RWPE1 (cell line): ENCODE results near the gene CYP24A1.

Experiments
- CTCF ChIA-PET: fragments of 350-600 bp; sonication (Branson Sonifier 250); formaldehyde crosslinking; extraction: SDS; loops from one replicate; lab custom pipeline; 2021; lab: Yijun Ruan, JAX
- POLR2A ChIA-PET: fragments of 400-600 bp; formaldehyde crosslinking; extraction: SDS; loops from one replicate; lab custom pipeline; 2020; ENCODE audit warnings: antibody characterized with exemption; ENCODE audit not compliant: low non-redundant PET; lab: Yijun Ruan, JAX
- DNase-seq: peaks from one replicate; pipeline ENCODE4 v3.0.0; 2012; ENCODE audit warnings: low spot score
- H3K27ac ChIP-seq: fragments of 450-650 bp; 2 replicates; pipeline ENCODE4 v1.5.1; 2017
- CTCF ChIP-seq: fragments of 450-650 bp; conservative IDR thresholded peaks from 2 replicates; pipeline ENCODE4 v1.5.1; 2017; ENCODE audit warnings: low read depth, mild to moderate bottlenecking

The CYP24A1 gene

GRCh38 chr20:54138427-54138826 lies 35.4 kb downstream of the CYP24A1 start:
- no peak for DNase-seq
- H3K27ac ChIP-seq = no peak overlapping the region
- no peak for TF ChIP-seq CTCF
- ChIA-PET CTCF (interaction anchor here (0.6 to 0.7 kb wide), 2 partner anchors 62 to 357 kb away, joined by 3 to 4 read pairs; no protein-coding TSS in a partner anchor), POLR2A (interaction anchor here (0.7 kb wide), 1 partner anchor 13 kb away, joined by 3 read pairs; no protein-coding TSS in a partner anchor)

GRCh38 chr20:54137115-54137514 lies 36.7 kb downstream of the CYP24A1 start:
- POLR2A ChIA-PET = no interaction called here
- no peak for DNase-seq
- TF ChIP-seq CTCF = no peak
- no peak overlapping the region for H3K27ac ChIP-seq
- CTCF ChIA-PET = interaction anchor here (0.6 to 0.7 kb wide), 2 partner anchors 27 to 42 kb away, joined by 3 read pairs; no protein-coding TSS in a partner anchor

GRCh38 chr20:54134445-54135220 lies 39.2 kb downstream of the CYP24A1 start:
- DNase-seq = peak; percentile 63
- TF ChIP-seq CTCF = no peak
- ChIA-PET POLR2A (no interaction called here), CTCF (interaction anchor here (0.5 to 1.1 kb wide), 2 partner anchors 34 to 37 kb away, joined by 3 to 4 read pairs; no protein-coding TSS in a partner anchor)
- no peak overlapping the region for H3K27ac ChIP-seq

GRCh38 chr20:54133434-54134427 lies 40.1 kb downstream of the CYP24A1 start:
- no peak for TF ChIP-seq CTCF
- CTCF ChIA-PET = interaction anchor here (0.5 to 1.1 kb wide), 4 partner anchors 24 to 171 kb away, joined by 3 read pairs; no protein-coding TSS in a partner anchor
- DNase-seq = no peak
- POLR2A ChIA-PET = no interaction called here
- peak overlapping the region; percentile 57 for H3K27ac ChIP-seq

- peak; percentile 97 for DNase-seq
- ChIA-PET POLR2A (no interaction called here), CTCF (interaction anchor here (0.5 to 1.1 kb wide), 7 partner anchors 24 to 170 kb away, joined by 3 read pairs; partner anchors contain the start of gene PFDN4)
- TF ChIP-seq CTCF = no peak
- H3K27ac ChIP-seq = peak overlapping the region; percentile 57
These were observed 41.0 kb downstream of the CYP24A1 start for GRCh38 chr20:54132612-54133433.
